ENCODE results near the gene ATXN1L. TPM values are rescaled to one million over a fixed set of nuclear protein-coding genes. Genes with fewer than 3 reads are reported as not detected.

Gene ATXN1L
- total and polyA plus RNA-seq, 2 experiments from 2014 or later = 8.6 to 20.8 TPM

GRCh38 chr16:71895679-71896365 is 50.0 kb downstream of the ATXN1L start:
- 2% methylated on average over 43 of the region's 44 CpGs for WGBS (ENCODE audit: low lambda C conversion rate, missing lambda C conversion rate)
- Histone ChIP-seq H2AFZ (peak overlapping the region; percentile 61), H3K27me3 (no peaks in the 10 kb centered on the region), H3K9me3 (ENCODE audit: low read depth) (no peaks in the 10 kb centered on the region), H3K9me2 (replicated peaks; ENCODE audit: insufficient read depth) (no peaks in the 10 kb centered on the region), H4K20me1 (ENCODE audit: insufficient read depth, poor library complexity, severe bottlenecking) (peaks cover 46% of the 10 kb centered on the region), H3K4me1 (ENCODE audit: insufficient read depth) (peaks cover 10% of the 10 kb centered on the region), H3K4me3 (peak overlapping the region; percentile 89), H3K4me2 (peak overlapping the region; percentile 87), H3K27ac (peak overlapping the region; percentile 100), H3K36me3 (replicated peaks; ENCODE audit: insufficient read depth, low read depth) (no peaks in the 10 kb centered on the region), H3K79me2 (peaks cover 60% of the 10 kb centered on the region)
- TF ChIP-seq, protein P1, sequence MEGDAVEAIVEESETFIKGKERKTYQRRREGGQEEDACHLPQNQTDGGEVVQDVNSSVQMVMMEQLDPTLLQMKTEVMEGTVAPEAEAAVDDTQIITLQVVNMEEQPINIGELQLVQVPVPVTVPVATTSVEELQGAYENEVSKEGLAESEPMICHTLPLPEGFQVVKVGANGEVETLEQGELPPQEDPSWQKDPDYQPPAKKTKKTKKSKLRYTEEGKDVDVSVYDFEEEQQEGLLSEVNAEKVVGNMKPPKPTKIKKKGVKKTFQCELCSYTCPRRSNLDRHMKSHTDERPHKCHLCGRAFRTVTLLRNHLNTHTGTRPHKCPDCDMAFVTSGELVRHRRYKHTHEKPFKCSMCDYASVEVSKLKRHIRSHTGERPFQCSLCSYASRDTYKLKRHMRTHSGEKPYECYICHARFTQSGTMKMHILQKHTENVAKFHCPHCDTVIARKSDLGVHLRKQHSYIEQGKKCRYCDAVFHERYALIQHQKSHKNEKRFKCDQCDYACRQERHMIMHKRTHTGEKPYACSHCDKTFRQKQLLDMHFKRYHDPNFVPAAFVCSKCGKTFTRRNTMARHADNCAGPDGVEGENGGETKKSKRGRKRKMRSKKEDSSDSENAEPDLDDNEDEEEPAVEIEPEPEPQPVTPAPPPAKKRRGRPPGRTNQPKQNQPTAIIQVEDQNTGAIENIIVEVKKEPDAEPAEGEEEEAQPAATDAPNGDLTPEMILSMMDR (IDR thresholded peaks at IDR 0.05; ENCODE audit: poor library complexity) = no peak
- TF ChIP-seq EZH2phosphoT487 (IDR thresholded peaks at IDR 0.05; ENCODE audit: low read depth, severe bottlenecking, unreplicated experiment) (no peak), EZH2 (IDR thresholded peaks at IDR 0.05; ENCODE audit: borderline replicate concordance) (no peak)
- peak; percentile 55 for DNase-seq (ENCODE audit: low spot score)

DNA sequence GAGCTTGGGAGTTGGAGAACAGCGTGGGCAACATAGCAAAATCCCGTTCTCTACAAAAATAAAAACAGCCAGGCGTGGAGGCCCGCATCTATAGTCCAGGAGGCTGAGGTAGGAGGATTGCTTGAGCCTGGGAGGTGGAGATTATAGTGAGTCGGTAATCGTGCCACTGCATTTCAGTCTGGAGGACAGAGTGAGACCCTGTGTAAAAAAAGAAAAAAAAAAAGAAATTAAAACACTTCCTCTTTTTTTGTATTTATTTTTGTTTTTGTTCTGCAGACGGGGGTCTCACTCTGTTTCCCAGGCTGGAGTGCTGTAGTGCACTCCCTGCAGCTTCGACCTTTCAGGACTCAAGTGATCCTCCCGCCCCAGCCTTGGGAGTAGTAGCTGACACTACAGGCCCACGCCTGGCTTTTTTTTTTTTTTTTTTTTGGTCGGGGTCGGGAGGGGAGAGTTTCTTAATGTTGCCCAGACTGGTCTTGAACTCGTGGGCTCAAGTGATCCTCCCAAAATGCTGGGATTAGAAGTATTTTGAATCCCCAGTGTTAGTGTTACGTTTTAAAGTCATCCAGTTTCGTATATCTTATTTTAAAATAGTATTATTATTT is 51.1 kb downstream of the ATXN1L start:
- Histone ChIP-seq H3K79me2 (peaks cover 71% of the 10 kb centered on the region), H2AFZ (no peak overlapping the region), H3K27me3 (no peaks in the 10 kb centered on the region), H3K4me3 (peak overlapping the region; percentile 89), H4K20me1 (ENCODE audit: insufficient read depth, poor library complexity, severe bottlenecking) (peaks cover 56% of the 10 kb centered on the region), H3K4me1 (ENCODE audit: insufficient read depth) (peaks cover 10% of the 10 kb centered on the region), H3K4me2 (peak overlapping the region; percentile 87), H3K27ac (peak overlapping the region; percentile 100), H3K36me3 (replicated peaks; ENCODE audit: insufficient read depth, low read depth) (no peaks in the 10 kb centered on the region), H3K9me3 (ENCODE audit: low read depth) (no peaks in the 10 kb centered on the region), H3K9me2 (replicated peaks; ENCODE audit: insufficient read depth) (no peaks in the 10 kb centered on the region)
- TF ChIP-seq, protein P1 (IDR thresholded peaks at IDR 0.05; ENCODE audit: poor library complexity) = no peak
- TF ChIP-seq EZH2 (IDR thresholded peaks at IDR 0.05; ENCODE audit: borderline replicate concordance) (no peak), EZH2phosphoT487 (IDR thresholded peaks at IDR 0.05; ENCODE audit: low read depth, severe bottlenecking, unreplicated experiment) (no peak)
- DNase-seq (ENCODE audit: low spot score) = no peak
- 59% methylated on average over 15 of the region's 15 CpGs for WGBS (ENCODE audit: low lambda C conversion rate, missing lambda C conversion rate)

- no peak overlapping the region for H3K4me3 ChIP-seq
- 97% methylated on average over 4 of the region's 4 CpGs for WGBS (ENCODE audit: low lambda C conversion rate, missing lambda C conversion rate)
These were observed 53.4 kb downstream of the ATXN1L start for GRCh38 chr16:71899171-71899570.

More at GRCh38 chr16:71899171-71899570, 53.4 kb downstream of the ATXN1L start:
- Histone ChIP-seq H3K79me2 (peaks cover 88% of the 10 kb centered on the region), H3K9me3 (ENCODE audit: low read depth) (no peaks in the 10 kb centered on the region), H3K4me1 (ENCODE audit: insufficient read depth) (peaks cover 10% of the 10 kb centered on the region), H3K4me2 (peak overlapping the region; percentile 87), H3K36me3 (replicated peaks; ENCODE audit: insufficient read depth, low read depth) (no peaks in the 10 kb centered on the region), H3K27me3 (no peaks in the 10 kb centered on the region), H3K9me2 (replicated peaks; ENCODE audit: insufficient read depth) (no peaks in the 10 kb centered on the region), H2AFZ (no peak overlapping the region), H3K27ac (no peak overlapping the region), H4K20me1 (ENCODE audit: insufficient read depth, poor library complexity, severe bottlenecking) (peaks cover 79% of the 10 kb centered on the region)
- TF ChIP-seq EZH2phosphoT487 (IDR thresholded peaks at IDR 0.05; ENCODE audit: low read depth, severe bottlenecking, unreplicated experiment) (no peak), EZH2 (IDR thresholded peaks at IDR 0.05; ENCODE audit: borderline replicate concordance) (no peak)
- TF ChIP-seq, protein P1 (IDR thresholded peaks at IDR 0.05; ENCODE audit: poor library complexity) = no peak
- DNase-seq (ENCODE audit: low spot score) = no peak
